SU-DHL-6 (cell line): ENCODE data around the gene PM20D1.

ENCODE experiments used
- EZH2phosphoT487 ChIP-seq: fragments of 200-600 bp; sonication (generic), shearing (Covaris generic); conservative IDR thresholded peaks from 2 replicates; pipeline ENCODE4 v1.6.1; 2018; ENCODE audit warnings: mild to moderate bottlenecking, antibody characterized with exemption, low read length, moderate library complexity, mixed read lengths
- TF ChIP-seq, protein P1 (sequence below): fragments of 200-600 bp; sonication (generic); IDR thresholded peaks from one replicate; pipeline ENCODE4 v1.5.1; 2017; ENCODE audit warnings: antibody characterized with exemption, mild to moderate bottlenecking, low read length, moderate library complexity; ENCODE audit not compliant: insufficient read depth, poor library complexity, severe bottlenecking

DNA sequence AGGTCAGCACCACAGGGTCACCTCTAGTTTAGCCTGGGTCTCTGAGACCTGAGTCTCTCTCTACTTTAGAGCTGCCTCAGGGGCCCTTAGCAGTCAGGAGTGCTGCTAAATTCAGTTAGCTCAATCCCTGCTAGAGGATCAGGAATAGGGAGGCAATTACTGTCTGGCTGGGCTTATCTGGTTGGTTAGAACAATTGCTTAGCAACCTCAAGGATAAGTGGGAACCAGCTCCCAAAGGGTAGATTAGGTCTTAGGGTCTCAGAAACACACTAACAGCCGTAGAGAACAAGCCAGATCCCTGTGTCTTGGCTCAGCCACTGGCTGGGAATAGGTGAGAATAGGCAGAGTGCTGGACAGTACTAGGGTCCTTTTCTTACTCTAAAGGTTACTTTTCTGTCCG, 7.7 kb downstream of the PM20D1 start:
- TF ChIP-seq, protein P1, sequence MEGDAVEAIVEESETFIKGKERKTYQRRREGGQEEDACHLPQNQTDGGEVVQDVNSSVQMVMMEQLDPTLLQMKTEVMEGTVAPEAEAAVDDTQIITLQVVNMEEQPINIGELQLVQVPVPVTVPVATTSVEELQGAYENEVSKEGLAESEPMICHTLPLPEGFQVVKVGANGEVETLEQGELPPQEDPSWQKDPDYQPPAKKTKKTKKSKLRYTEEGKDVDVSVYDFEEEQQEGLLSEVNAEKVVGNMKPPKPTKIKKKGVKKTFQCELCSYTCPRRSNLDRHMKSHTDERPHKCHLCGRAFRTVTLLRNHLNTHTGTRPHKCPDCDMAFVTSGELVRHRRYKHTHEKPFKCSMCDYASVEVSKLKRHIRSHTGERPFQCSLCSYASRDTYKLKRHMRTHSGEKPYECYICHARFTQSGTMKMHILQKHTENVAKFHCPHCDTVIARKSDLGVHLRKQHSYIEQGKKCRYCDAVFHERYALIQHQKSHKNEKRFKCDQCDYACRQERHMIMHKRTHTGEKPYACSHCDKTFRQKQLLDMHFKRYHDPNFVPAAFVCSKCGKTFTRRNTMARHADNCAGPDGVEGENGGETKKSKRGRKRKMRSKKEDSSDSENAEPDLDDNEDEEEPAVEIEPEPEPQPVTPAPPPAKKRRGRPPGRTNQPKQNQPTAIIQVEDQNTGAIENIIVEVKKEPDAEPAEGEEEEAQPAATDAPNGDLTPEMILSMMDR = no peak
- no peak for TF ChIP-seq EZH2phosphoT487
